Measurements from ENCODE around the gene FOXL2NB.

DNA sequence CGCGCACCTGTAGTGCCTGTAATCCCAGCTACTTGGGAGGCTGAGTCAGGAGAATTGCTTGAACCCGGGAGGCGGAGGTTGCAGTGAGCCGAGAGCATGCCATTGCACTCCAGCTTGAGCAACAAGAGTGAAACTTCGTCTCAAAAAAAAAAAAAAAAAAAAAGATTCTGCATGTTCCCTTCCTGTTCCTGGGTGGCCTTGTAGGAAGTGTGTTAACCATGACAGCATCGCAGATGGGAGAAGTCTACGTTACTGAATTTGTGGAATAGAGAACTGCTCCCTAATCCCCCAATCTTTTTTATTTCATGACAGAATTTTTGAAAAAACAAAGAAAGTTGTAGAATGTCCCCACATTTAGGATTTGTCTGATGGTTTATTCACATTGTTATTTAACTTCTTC is 45.5 kb upstream of the FOXL2NB start:
- TF ChIP-seq, protein P1, sequence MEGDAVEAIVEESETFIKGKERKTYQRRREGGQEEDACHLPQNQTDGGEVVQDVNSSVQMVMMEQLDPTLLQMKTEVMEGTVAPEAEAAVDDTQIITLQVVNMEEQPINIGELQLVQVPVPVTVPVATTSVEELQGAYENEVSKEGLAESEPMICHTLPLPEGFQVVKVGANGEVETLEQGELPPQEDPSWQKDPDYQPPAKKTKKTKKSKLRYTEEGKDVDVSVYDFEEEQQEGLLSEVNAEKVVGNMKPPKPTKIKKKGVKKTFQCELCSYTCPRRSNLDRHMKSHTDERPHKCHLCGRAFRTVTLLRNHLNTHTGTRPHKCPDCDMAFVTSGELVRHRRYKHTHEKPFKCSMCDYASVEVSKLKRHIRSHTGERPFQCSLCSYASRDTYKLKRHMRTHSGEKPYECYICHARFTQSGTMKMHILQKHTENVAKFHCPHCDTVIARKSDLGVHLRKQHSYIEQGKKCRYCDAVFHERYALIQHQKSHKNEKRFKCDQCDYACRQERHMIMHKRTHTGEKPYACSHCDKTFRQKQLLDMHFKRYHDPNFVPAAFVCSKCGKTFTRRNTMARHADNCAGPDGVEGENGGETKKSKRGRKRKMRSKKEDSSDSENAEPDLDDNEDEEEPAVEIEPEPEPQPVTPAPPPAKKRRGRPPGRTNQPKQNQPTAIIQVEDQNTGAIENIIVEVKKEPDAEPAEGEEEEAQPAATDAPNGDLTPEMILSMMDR (conservative IDR thresholded peaks at IDR 0.05; ENCODE audit: low read length): no peak
- TF ChIP-seq EZH2phosphoT487 (IDR thresholded peaks at IDR 0.05; ENCODE audit: borderline replicate concordance, low read depth, low read length): no peak

Measured in OCI-LY7 (cell line).